K562 (cell line): ENCODE measurements around the gene HEG1.

Experiments used
- CHCHD3 ChIP-seq: fragments of 250-450 bp; sonication (Bioruptor Pico); IDR thresholded peaks from 2 replicates; pipeline ENCODE4 v2.1.2; 2022; ENCODE audit warnings: mild to moderate bottlenecking
- CHD2 ChIP-seq: IDR thresholded peaks from 2 replicates; pipeline ENCODE4 v1.6.1; 2011; ENCODE audit warnings: low read depth, low read length
- EP300 ChIP-seq: IDR thresholded peaks from 2 replicates; pipeline ENCODE4 v1.6.1; 2012; ENCODE audit warnings: low read length, improper control_type of control experiment
- HCFC1 ChIP-seq: IDR thresholded peaks from 2 replicates; pipeline ENCODE4 v1.6.1; 2012; ENCODE audit warnings: low read depth, low read length, improper control_type of control experiment
- MTA2 ChIP-seq: fragments of 450-650 bp; IDR thresholded peaks from 2 replicates; pipeline ENCODE4 v1.6.1; 2016; ENCODE audit warnings: low read depth
- NFIC ChIP-seq: fragments of 450-650 bp; IDR thresholded peaks from 2 replicates; pipeline ENCODE4 v1.6.1; 2017; ENCODE audit warnings: mild to moderate bottlenecking, inconsistent platforms
- POLR3G ChIP-seq: IDR thresholded peaks from 2 replicates; pipeline ENCODE4 v1.6.1; 2011; ENCODE audit not compliant: insufficient read length, insufficient replicate concordance; ENCODE audit errors: extremely low read depth
- PREB ChIP-seq: sonication (generic); formaldehyde crosslinking; IDR thresholded peaks from 2 replicates; pipeline ENCODE4 v1.8.1; 2023; ENCODE audit warnings: mild to moderate bottlenecking, missing genetic modification reagents
- TF ChIP-seq, protein P1 (sequence below), 3 experiments: IDR thresholded peaks in 2 of 3; conservative IDR thresholded peaks in 1 of 3; 2 replicates each; pipeline ENCODE4 v1.5.1; 2011 to 2012; ENCODE audit warnings: low read length in 3 of 3, mild to moderate bottlenecking in 3 of 3, control low read depth in 2 of 3, improper control_type of control experiment in 1 of 3, inconsistent platforms in 1 of 3, low read depth in 1 of 3, mixed read lengths in 1 of 3, moderate library complexity in 1 of 3; ENCODE audit not compliant: insufficient read depth in 2 of 3

DNA sequence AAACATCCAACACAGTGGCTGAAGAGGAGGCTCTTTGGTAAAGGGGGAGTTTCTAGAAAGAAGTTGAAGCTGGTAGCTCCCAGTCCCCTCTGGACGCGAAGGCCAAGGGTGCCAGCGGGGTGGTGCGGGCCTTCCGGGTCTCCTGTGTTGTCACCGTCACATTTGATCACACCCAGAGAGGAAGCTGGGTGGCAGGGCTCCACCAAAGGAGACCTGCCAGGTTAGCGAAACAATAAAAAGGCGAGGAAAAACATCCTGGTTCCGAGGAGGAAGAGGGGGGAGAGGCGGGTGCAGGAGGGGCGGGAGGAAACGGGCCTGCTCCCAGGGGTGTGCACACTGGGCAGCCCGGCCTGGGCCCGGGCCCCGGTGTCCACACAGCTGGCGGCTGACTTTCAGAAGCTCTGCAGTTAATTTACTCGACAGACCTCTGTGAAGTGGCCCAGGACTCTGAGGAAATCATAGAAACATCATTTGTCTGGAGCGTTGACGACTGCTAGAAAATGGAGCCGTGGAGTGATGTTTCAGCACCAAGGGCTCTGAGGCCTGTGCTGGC, 12.1 kb downstream of the HEG1 start:
- TF ChIP-seq CHD2 (no peak), MTA2 (no peak), POLR3G (no peak), HCFC1 (no peak), PREB (CRISPR knock-in tag) (no peak), CHCHD3 (no peak), EP300 (no peak), NFIC (no peak)
- TF ChIP-seq, protein P1, sequence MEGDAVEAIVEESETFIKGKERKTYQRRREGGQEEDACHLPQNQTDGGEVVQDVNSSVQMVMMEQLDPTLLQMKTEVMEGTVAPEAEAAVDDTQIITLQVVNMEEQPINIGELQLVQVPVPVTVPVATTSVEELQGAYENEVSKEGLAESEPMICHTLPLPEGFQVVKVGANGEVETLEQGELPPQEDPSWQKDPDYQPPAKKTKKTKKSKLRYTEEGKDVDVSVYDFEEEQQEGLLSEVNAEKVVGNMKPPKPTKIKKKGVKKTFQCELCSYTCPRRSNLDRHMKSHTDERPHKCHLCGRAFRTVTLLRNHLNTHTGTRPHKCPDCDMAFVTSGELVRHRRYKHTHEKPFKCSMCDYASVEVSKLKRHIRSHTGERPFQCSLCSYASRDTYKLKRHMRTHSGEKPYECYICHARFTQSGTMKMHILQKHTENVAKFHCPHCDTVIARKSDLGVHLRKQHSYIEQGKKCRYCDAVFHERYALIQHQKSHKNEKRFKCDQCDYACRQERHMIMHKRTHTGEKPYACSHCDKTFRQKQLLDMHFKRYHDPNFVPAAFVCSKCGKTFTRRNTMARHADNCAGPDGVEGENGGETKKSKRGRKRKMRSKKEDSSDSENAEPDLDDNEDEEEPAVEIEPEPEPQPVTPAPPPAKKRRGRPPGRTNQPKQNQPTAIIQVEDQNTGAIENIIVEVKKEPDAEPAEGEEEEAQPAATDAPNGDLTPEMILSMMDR (IDR thresholded peaks at IDR 0.05 in 2 of 3, conservative IDR thresholded peaks at IDR 0.05 in 1 of 3; ENCODE audit: insufficient read depth in 2 of 3, low read depth in 1 of 3, low read length in 3 of 3), result no peak
